Activated naive CD8-positive, alpha-beta T cell treated with anti-CD3 and anti-CD28 coated beads, Interleukin-2, amount 50 U/mL, for 24 hours (primary cell): ENCODE measurements around the gene GRIP2.
"Not testable (repeated sequence)": the region's sequence is repeated elsewhere in the genome, so short reads cannot be mapped to it uniquely, and the experiment has no call there.

Source experiments
- ATAC-seq: fragments of 150-1000 bp; cut with Tn5 transposase; one replicate; pipeline ENCODE4 v1.10.0; 2021
- DNase-seq: peaks from one replicate; pipeline ENCODE4 v3.0.0; 2021
- H3K27ac Mint-ChIP-seq: one replicate; pipeline ENCODE4 v1.8.0; 2021; ENCODE audit warnings: mild to moderate bottlenecking, mixed read lengths
- H3K27me3 Mint-ChIP-seq: one replicate; pipeline ENCODE4 v1.8.0; 2021; ENCODE audit warnings: mixed read lengths
- H3K36me3 Mint-ChIP-seq: one replicate; pipeline ENCODE4 v1.8.0; 2021; ENCODE audit warnings: low read depth, mixed read lengths
- H3K4me1 Mint-ChIP-seq: one replicate; pipeline ENCODE4 v1.8.0; 2021; ENCODE audit warnings: mixed read lengths
- H3K4me3 Mint-ChIP-seq: one replicate; pipeline ENCODE4 v1.8.0; 2021; ENCODE audit warnings: mild to moderate bottlenecking, moderate library complexity, mixed read lengths
- H3K9me3 Mint-ChIP-seq: one replicate; pipeline ENCODE4 v1.8.0; 2021; ENCODE audit warnings: mixed read lengths

The GRIP2 gene

GRCh38 chr3:14523792-14524191 lies 16.4 kb downstream of the GRIP2 start:
- H3K4me1 Mint-ChIP-seq: peaks cover 2% of the 10 kb centered on the region
- DNase-seq: no peak
- no peak for ATAC-seq
- H3K27me3 Mint-ChIP-seq: peaks cover 8% of the 10 kb centered on the region
- H3K9me3 Mint-ChIP-seq: no peaks in the 10 kb centered on the region
- no peak overlapping the region for H3K27ac Mint-ChIP-seq
- no peak overlapping the region for H3K4me3 Mint-ChIP-seq
- no peaks in the 10 kb centered on the region for H3K36me3 Mint-ChIP-seq

- ATAC-seq: no peak
These were observed 17.4 kb downstream of the GRIP2 start for GRCh38 chr3:14522768-14523167.

GRCh38 chr3:14522129-14522691 lies 17.9 kb downstream of the GRIP2 start:
- H3K27me3 Mint-ChIP-seq: peaks cover 5% of the 10 kb centered on the region
- no peaks in the 10 kb centered on the region for H3K9me3 Mint-ChIP-seq
- H3K4me3 Mint-ChIP-seq: no peak overlapping the region
- H3K36me3 Mint-ChIP-seq: no peaks in the 10 kb centered on the region
- no peak overlapping the region for H3K27ac Mint-ChIP-seq
- peaks cover 2% of the 10 kb centered on the region for H3K4me1 Mint-ChIP-seq
- ATAC-seq (no peak), DNase-seq (no peak)

More at GRCh38 chr3:14522768-14523167, 17.4 kb downstream of the GRIP2 start:
- Mint-ChIP-seq H3K36me3 (no peaks in the 10 kb centered on the region), H3K27me3 (peaks cover 5% of the 10 kb centered on the region), H3K27ac (no peak overlapping the region), H3K4me3 (no peak overlapping the region), H3K9me3 (no peaks in the 10 kb centered on the region), H3K4me1 (peaks cover 2% of the 10 kb centered on the region)
- no peak for DNase-seq

GRCh38 chr3:14521611-14522010 lies 18.5 kb downstream of the GRIP2 start:
- Mint-ChIP-seq H3K27me3 (peaks cover 2% of the 10 kb centered on the region), H3K9me3 (no peaks in the 10 kb centered on the region), H3K27ac (no peak overlapping the region), H3K4me3 (no peak overlapping the region), H3K4me1 (peaks cover 2% of the 10 kb centered on the region), H3K36me3 (no peaks in the 10 kb centered on the region)
- DNase-seq: no peak
- ATAC-seq: no peak

GRCh38 chr3:14520967-14521366 lies 19.2 kb downstream of the GRIP2 start:
- H3K27me3 Mint-ChIP-seq: peaks cover 2% of the 10 kb centered on the region
- H3K4me3 Mint-ChIP-seq: no peak overlapping the region
- no peak overlapping the region for H3K27ac Mint-ChIP-seq
- H3K4me1 Mint-ChIP-seq: no peaks in the 10 kb centered on the region
- DNase-seq: no peak
- no peak for ATAC-seq
- no peaks in the 10 kb centered on the region for H3K36me3 Mint-ChIP-seq
- no peaks in the 10 kb centered on the region for H3K9me3 Mint-ChIP-seq

- Mint-ChIP-seq H3K4me3 (no peak overlapping the region), H3K27me3 (peaks cover 2% of the 10 kb centered on the region), H3K4me1 (no peaks in the 10 kb centered on the region), H3K36me3 (no peaks in the 10 kb centered on the region), H3K9me3 (no peaks in the 10 kb centered on the region), H3K27ac (no peak overlapping the region)
- no peak for ATAC-seq
- no peak for DNase-seq
These were observed 20.0 kb downstream of the GRIP2 start for GRCh38 chr3:14520149-14520548.

GRCh38 chr3:14519406-14519805 lies 20.7 kb downstream of the GRIP2 start:
- Mint-ChIP-seq H3K4me1 (no peaks in the 10 kb centered on the region), H3K9me3 (no peaks in the 10 kb centered on the region), H3K27ac (no peak overlapping the region), H3K27me3 (peaks cover 2% of the 10 kb centered on the region), H3K36me3 (no peaks in the 10 kb centered on the region), H3K4me3 (no peak overlapping the region)
- ATAC-seq: no peak
- no peak for DNase-seq

- no peaks in the 10 kb centered on the region for H3K36me3 Mint-ChIP-seq
- no peaks in the 10 kb centered on the region for H3K4me1 Mint-ChIP-seq
- peaks cover 2% of the 10 kb centered on the region for H3K27me3 Mint-ChIP-seq
- H3K9me3 Mint-ChIP-seq: no peaks in the 10 kb centered on the region
- H3K27ac Mint-ChIP-seq: no peak overlapping the region
- DNase-seq (no peak), ATAC-seq (no peak)
- no peak overlapping the region for H3K4me3 Mint-ChIP-seq
These were observed 21.2 kb downstream of the GRIP2 start for GRCh38 chr3:14518893-14519292.

GRCh38 chr3:14518432-14518802 lies 21.7 kb downstream of the GRIP2 start:
- no peak for ATAC-seq

GRCh38 chr3:14517601-14518431 lies 22.3 kb downstream of the GRIP2 start:
- peaks cover 2% of the 10 kb centered on the region for H3K27me3 Mint-ChIP-seq
- H3K36me3 Mint-ChIP-seq: no peaks in the 10 kb centered on the region
- no peaks in the 10 kb centered on the region for H3K4me1 Mint-ChIP-seq
- DNase-seq: no peak
- ATAC-seq: no peak
- no peak overlapping the region for H3K27ac Mint-ChIP-seq
- no peaks in the 10 kb centered on the region for H3K9me3 Mint-ChIP-seq
- no peak overlapping the region for H3K4me3 Mint-ChIP-seq

More at GRCh38 chr3:14518432-14518802, 21.7 kb downstream of the GRIP2 start:
- Mint-ChIP-seq H3K36me3 (no peaks in the 10 kb centered on the region), H3K9me3 (no peaks in the 10 kb centered on the region), H3K27ac (no peak overlapping the region), H3K27me3 (peaks cover 2% of the 10 kb centered on the region), H3K4me1 (no peaks in the 10 kb centered on the region), H3K4me3 (no peak overlapping the region)
- DNase-seq: no peak

- no peak overlapping the region for H3K27ac Mint-ChIP-seq
- no peaks in the 10 kb centered on the region for H3K36me3 Mint-ChIP-seq
- no peaks in the 10 kb centered on the region for H3K9me3 Mint-ChIP-seq
- H3K4me1 Mint-ChIP-seq: no peaks in the 10 kb centered on the region
- H3K4me3 Mint-ChIP-seq: no peak overlapping the region
- peaks cover 2% of the 10 kb centered on the region for H3K27me3 Mint-ChIP-seq
- DNase-seq (no peak), ATAC-seq (no peak)
These were observed 23.3 kb downstream of the GRIP2 start for GRCh38 chr3:14516738-14517345.

GRCh38 chr3:14515526-14515925 lies 24.6 kb downstream of the GRIP2 start:
- not testable (repeated sequence) for H3K9me3 Mint-ChIP-seq, H3K27me3 Mint-ChIP-seq, H3K4me3 Mint-ChIP-seq, ATAC-seq, H3K4me1 Mint-ChIP-seq, DNase-seq, H3K36me3 Mint-ChIP-seq, H3K27ac Mint-ChIP-seq

- ATAC-seq (no peak), DNase-seq (no peak)
- Mint-ChIP-seq H3K4me1 (no peaks in the 10 kb centered on the region), H3K4me3 (no peak overlapping the region), H3K9me3 (no peaks in the 10 kb centered on the region), H3K27me3 (no peaks in the 10 kb centered on the region), H3K27ac (no peak overlapping the region), H3K36me3 (no peaks in the 10 kb centered on the region)
These were observed 25.8 kb downstream of the GRIP2 start for GRCh38 chr3:14514323-14514720.

- H3K9me3 Mint-ChIP-seq: no peaks in the 10 kb centered on the region
- no peak overlapping the region for H3K4me3 Mint-ChIP-seq
- peaks cover 2% of the 10 kb centered on the region for H3K27me3 Mint-ChIP-seq
- H3K27ac Mint-ChIP-seq: no peak overlapping the region
- ATAC-seq: no peak
- DNase-seq: no peak
- no peaks in the 10 kb centered on the region for H3K4me1 Mint-ChIP-seq
- no peaks in the 10 kb centered on the region for H3K36me3 Mint-ChIP-seq
These were observed 26.4 kb downstream of the GRIP2 start for GRCh38 chr3:14513566-14514322.

- ATAC-seq: no peak
- DNase-seq: no peak
- no peaks in the 10 kb centered on the region for H3K36me3 Mint-ChIP-seq
- H3K27ac Mint-ChIP-seq: no peak overlapping the region
- peaks cover 2% of the 10 kb centered on the region for H3K27me3 Mint-ChIP-seq
- peaks cover 3% of the 10 kb centered on the region for H3K4me1 Mint-ChIP-seq
- H3K9me3 Mint-ChIP-seq: no peaks in the 10 kb centered on the region
- no peak overlapping the region for H3K4me3 Mint-ChIP-seq
These were observed 27.2 kb downstream of the GRIP2 start for GRCh38 chr3:14512942-14513327.
